ENCODE data around the gene SLC7A14.

- TF ChIP-seq CTCF (IDR thresholded peaks at IDR 0.05; ENCODE audit: low read depth, low read length) (no peak), POLR2A (IDR thresholded peaks at IDR 0.05; ENCODE audit: extremely low read depth, insufficient read length) (no peak), MAX (IDR thresholded peaks at IDR 0.05; ENCODE audit: low read depth, low read length) (no peak), MYC (IDR thresholded peaks at IDR 0.05; ENCODE audit: low read depth, low read length) (no peak)
These were observed 119.9 kb downstream of the SLC7A14 start for GRCh38 chr3:170465955-170466354.

All from NB4 (cell line).